ENCODE results near the gene ABTB2. TPM values are rescaled to one million over a fixed set of nuclear protein-coding genes. Genes with fewer than 3 reads are reported as not detected.

ABTB2 gene
- total and polyA plus RNA-seq, 9 of the 15 experiments (the other 6 are each of a cell fraction or from before 2014, with no cell fraction given): 0.03 to 0.18 (median 0.12) TPM; not detected in 2

GRCh38 chr11:34358728-34359547, 1.1 kb upstream of the ABTB2 start (continued):
- TF ChIP-seq CREB3L1 (IDR thresholded peaks at IDR 0.05; ENCODE audit: borderline replicate concordance, low read depth): no peak
- no peak for TF ChIP-seq MAFK (IDR thresholded peaks at IDR 0.05; ENCODE audit: low read length)
- TF ChIP-seq ZNF41 (CRISPR knock-in tag; conservative IDR thresholded peaks at IDR 0.05): no peak
- TF ChIP-seq ZBTB34 (CRISPR knock-in tag; IDR thresholded peaks at IDR 0.05): no peak
- TF ChIP-seq GATAD2B (IDR thresholded peaks at IDR 0.05; ENCODE audit: borderline replicate concordance): peak; percentile 50; the same call in 1 of the 2 replicates
- TF ChIP-seq AFF4 (CRISPR knock-in tag; IDR thresholded peaks at IDR 0.05): no peak
- no peak for TF ChIP-seq KDM2B (CRISPR knock-in tag; IDR thresholded peaks at IDR 0.05)
- no peak for TF ChIP-seq PRMT5 (CRISPR knock-in tag; IDR thresholded peaks at IDR 0.05)
- no peak for TF ChIP-seq TOE1 (IDR thresholded peaks at IDR 0.05; ENCODE audit: borderline replicate concordance)
- no peak for TF ChIP-seq TOE1 (CRISPR knock-in tag; IDR thresholded peaks at IDR 0.05; ENCODE audit: borderline replicate concordance, low read depth)
- TF ChIP-seq SMARCA4 (IDR thresholded peaks at IDR 0.05): 0 out of 2 replicates have a peak, but pooled peaks have one; percentile 16
- TF ChIP-seq HEY1 (CRISPR knock-in tag; IDR thresholded peaks at IDR 0.05; ENCODE audit: borderline replicate concordance): peak; percentile 36; the same call in 1 of the 2 replicates
- no peak for TF ChIP-seq ELK3 (CRISPR knock-in tag; IDR thresholded peaks at IDR 0.05)
- TF ChIP-seq SMARCB1 (IDR thresholded peaks at IDR 0.05; ENCODE audit: insufficient read length, low read depth): no peak
- no peak for TF ChIP-seq TAF1 (IDR thresholded peaks at IDR 0.05; ENCODE audit: control insufficient read depth, extremely low read depth, insufficient read depth, low read length, severe bottlenecking)
- TF ChIP-seq NFE2 (IDR thresholded peaks at IDR 0.05; ENCODE audit: low read depth): no peak
- no peak for TF ChIP-seq ZNF398 (CRISPR knock-in tag; IDR thresholded peaks at IDR 0.05)
- TF ChIP-seq ZNF316 (IDR thresholded peaks at IDR 0.05): peak; percentile 32; the same call in 1 of the 2 replicates

All from K562 (cell line).